ENCODE data around the gene SSBP3. TPM values are rescaled to one million over a fixed set of nuclear protein-coding genes. Genes with fewer than 3 reads are reported as not detected.

SSBP3 gene
- total and polyA plus RNA-seq, 2 of the 13 experiments (the other 11 are each of a cell fraction or from before 2014, with no cell fraction given) = 8.5 to 17.6 TPM

DNA sequence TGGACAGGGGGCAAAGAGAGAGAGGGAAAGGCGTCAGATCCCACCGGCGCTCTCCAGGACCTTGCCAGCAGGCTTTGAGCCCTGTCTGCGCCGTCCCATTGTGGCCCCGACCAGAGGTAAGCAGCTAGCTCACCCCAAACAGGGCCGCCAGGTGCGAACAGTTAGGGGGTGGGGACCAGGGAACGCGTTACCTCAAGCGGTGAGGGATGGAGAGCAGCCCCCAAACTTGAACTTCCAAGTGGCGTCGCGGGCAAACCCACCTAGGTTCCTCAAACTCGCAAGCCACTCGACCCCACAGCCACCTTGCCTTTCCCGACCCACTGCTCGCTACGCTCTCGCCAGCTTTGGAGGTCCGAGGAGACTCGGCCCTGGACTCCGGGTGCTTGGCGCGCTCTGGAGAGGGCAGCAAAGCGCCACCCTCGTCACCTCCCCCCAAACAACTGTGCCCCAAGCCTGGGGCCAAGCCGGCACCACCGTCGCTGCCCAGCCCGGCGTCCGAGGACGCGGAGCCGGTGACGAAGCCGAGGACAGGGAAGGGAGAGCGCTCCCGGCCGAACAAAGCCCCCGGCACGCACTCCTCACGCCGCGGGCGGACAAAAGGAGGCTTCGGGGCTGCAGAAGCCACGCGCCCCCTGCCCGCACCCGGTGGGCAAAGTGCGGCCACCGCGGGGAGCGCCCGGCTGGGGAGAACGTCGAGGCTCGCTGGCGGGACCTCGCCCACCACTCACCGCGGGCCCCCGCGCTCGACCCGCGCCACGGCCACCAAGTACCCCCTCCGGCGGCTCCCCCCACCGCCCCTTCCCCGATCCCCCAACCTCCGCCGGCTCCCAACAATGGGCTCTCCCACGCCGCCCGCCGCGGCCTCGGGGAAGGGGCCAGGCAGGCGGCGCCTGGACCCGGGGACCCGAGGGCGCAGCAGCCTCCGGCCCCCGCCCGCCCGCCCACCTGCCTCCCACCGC lies 976 bp downstream of the SSBP3 start (continued):
- TF ChIP-seq IRX3 (CRISPR knock-in tag; IDR thresholded peaks at IDR 0.05; ENCODE audit: borderline replicate concordance, low read depth) = no peak
- TF ChIP-seq SUZ12 (IDR thresholded peaks at IDR 0.05; ENCODE audit: low read depth, low read length) = no peak
- TF ChIP-seq AGO2 (optimal IDR thresholded peaks at IDR 0.05; ENCODE audit: low read depth, low read length) = peak; percentile 63
- TF ChIP-seq HES4 (CRISPR knock-in tag; IDR thresholded peaks at IDR 0.05; ENCODE audit: borderline replicate concordance) = peak; percentile 75; the same call in 1 of the 2 replicates
- TF ChIP-seq, protein P1, sequence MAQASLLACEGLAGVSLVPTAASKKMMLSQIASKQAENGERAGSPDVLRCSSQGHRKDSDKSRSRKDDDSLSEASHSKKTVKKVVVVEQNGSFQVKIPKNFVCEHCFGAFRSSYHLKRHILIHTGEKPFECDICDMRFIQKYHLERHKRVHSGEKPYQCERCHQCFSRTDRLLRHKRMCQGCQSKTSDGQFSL (CRISPR knock-in tag; IDR thresholded peaks at IDR 0.05) = 0 out of 2 replicates have a peak, but pooled peaks have one; percentile 48
- 0 out of 2 replicates have a peak, but pooled peaks have one; percentile 48 for TF ChIP-seq ZFP62 (CRISPR knock-in tag; IDR thresholded peaks at IDR 0.05)
- TF ChIP-seq ATF7-NPFF (CRISPR knock-in tag; IDR thresholded peaks at IDR 0.05; ENCODE audit: low read depth) = 0 out of 2 replicates have a peak, but pooled peaks have one; percentile 27
- TF ChIP-seq, protein P2, sequence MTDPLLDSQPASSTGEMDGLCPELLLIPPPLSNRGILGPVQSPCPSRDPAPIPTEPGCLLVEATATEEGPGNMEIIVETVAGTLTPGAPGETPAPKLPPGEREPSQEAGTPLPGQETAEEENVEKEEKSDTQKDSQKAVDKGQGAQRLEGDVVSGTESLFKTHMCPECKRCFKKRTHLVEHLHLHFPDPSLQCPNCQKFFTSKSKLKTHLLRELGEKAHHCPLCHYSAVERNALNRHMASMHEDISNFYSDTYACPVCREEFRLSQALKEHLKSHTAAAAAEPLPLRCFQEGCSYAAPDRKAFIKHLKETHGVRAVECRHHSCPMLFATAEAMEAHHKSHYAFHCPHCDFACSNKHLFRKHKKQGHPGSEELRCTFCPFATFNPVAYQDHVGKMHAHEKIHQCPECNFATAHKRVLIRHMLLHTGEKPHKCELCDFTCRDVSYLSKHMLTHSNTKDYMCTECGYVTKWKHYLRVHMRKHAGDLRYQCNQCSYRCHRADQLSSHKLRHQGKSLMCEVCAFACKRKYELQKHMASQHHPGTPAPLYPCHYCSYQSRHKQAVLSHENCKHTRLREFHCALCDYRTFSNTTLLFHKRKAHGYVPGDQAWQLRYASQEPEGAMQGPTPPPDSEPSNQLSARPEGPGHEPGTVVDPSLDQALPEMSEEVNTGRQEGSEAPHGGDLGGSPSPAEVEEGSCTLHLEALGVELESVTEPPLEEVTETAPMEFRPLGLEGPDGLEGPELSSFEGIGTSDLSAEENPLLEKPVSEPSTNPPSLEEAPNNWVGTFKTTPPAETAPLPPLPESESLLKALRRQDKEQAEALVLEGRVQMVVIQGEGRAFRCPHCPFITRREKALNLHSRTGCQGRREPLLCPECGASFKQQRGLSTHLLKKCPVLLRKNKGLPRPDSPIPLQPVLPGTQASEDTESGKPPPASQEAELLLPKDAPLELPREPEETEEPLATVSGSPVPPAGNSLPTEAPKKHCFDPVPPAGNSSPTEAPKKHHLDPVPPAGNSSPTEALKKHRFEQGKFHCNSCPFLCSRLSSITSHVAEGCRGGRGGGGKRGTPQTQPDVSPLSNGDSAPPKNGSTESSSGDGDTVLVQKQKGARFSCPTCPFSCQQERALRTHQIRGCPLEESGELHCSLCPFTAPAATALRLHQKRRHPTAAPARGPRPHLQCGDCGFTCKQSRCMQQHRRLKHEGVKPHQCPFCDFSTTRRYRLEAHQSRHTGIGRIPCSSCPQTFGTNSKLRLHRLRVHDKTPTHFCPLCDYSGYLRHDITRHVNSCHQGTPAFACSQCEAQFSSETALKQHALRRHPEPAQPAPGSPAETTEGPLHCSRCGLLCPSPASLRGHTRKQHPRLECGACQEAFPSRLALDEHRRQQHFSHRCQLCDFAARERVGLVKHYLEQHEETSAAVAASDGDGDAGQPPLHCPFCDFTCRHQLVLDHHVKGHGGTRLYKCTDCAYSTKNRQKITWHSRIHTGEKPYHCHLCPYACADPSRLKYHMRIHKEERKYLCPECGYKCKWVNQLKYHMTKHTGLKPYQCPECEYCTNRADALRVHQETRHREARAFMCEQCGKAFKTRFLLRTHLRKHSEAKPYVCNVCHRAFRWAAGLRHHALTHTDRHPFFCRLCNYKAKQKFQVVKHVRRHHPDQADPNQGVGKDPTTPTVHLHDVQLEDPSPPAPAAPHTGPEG (CRISPR knock-in tag; IDR thresholded peaks at IDR 0.05) = 0 out of 2 replicates have a peak, but pooled peaks have one; percentile 39
- peak; percentile 34; the same call in 1 of the 2 replicates for TF ChIP-seq ZFY (CRISPR knock-in tag; IDR thresholded peaks at IDR 0.05)
- TF ChIP-seq ZNF660 (CRISPR knock-in tag; IDR thresholded peaks at IDR 0.05; ENCODE audit: borderline replicate concordance, low read depth) = no peak
- TF ChIP-seq MAFF (IDR thresholded peaks at IDR 0.05; ENCODE audit: low read depth, low read length) = no peak
- TF ChIP-seq GTF2F1 (IDR thresholded peaks at IDR 0.05; ENCODE audit: low read length) = no peak
- TF ChIP-seq IKZF4 (CRISPR knock-in tag; IDR thresholded peaks at IDR 0.05; ENCODE audit: borderline replicate concordance, low read depth, not compliant biosample characterization) = no peak
- TF ChIP-seq ZNF136 (CRISPR knock-in tag; IDR thresholded peaks at IDR 0.05; ENCODE audit: low read depth) = no peak
- TF ChIP-seq, protein P3, sequence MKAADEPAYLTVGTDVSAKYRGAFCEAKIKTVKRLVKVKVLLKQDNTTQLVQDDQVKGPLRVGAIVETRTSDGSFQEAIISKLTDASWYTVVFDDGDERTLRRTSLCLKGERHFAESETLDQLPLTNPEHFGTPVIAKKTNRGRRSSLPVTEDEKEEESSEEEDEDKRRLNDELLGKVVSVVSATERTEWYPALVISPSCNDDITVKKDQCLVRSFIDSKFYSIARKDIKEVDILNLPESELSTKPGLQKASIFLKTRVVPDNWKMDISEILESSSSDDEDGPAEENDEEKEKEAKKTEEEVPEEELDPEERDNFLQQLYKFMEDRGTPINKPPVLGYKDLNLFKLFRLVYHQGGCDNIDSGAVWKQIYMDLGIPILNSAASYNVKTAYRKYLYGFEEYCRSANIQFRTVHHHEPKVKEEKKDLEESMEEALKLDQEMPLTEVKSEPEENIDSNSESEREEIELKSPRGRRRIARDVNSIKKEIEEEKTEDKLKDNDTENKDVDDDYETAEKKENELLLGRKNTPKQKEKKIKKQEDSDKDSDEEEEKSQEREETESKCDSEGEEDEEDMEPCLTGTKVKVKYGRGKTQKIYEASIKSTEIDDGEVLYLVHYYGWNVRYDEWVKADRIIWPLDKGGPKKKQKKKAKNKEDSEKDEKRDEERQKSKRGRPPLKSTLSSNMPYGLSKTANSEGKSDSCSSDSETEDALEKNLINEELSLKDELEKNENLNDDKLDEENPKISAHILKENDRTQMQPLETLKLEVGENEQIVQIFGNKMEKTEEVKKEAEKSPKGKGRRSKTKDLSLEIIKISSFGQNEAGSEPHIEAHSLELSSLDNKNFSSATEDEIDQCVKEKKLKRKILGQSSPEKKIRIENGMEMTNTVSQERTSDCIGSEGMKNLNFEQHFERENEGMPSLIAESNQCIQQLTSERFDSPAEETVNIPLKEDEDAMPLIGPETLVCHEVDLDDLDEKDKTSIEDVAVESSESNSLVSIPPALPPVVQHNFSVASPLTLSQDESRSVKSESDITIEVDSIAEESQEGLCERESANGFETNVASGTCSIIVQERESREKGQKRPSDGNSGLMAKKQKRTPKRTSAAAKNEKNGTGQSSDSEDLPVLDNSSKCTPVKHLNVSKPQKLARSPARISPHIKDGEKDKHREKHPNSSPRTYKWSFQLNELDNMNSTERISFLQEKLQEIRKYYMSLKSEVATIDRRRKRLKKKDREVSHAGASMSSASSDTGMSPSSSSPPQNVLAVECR (CRISPR knock-in tag; IDR thresholded peaks at IDR 0.05; ENCODE audit: borderline replicate concordance) = peak; percentile 59; the same call in 1 of the 2 replicates
- no peak for TF ChIP-seq ZNF350 (CRISPR knock-in tag; IDR thresholded peaks at IDR 0.05; ENCODE audit: borderline replicate concordance, low read depth)
- no peak for TF ChIP-seq CREB1 (IDR thresholded peaks at IDR 0.05)
- TF ChIP-seq CREB1 (CRISPR knock-in tag; IDR thresholded peaks at IDR 0.05) = no peak
